Islet precursor cell (in vitro differentiated cells): ENCODE data around the gene NR1I3.
A peak's percentile ranks its signal among the peaks of the same experiment; 100 is the strongest.
"Not testable (repeated sequence)": the region's sequence is repeated elsewhere in the genome, so short reads cannot be mapped to it uniquely, and the experiment has no call there.

Experiments
- DNase-seq: peaks from one replicate; pipeline ENCODE4 v3.0.0-alpha.2; 2018

NR1I3 gene, protein sequence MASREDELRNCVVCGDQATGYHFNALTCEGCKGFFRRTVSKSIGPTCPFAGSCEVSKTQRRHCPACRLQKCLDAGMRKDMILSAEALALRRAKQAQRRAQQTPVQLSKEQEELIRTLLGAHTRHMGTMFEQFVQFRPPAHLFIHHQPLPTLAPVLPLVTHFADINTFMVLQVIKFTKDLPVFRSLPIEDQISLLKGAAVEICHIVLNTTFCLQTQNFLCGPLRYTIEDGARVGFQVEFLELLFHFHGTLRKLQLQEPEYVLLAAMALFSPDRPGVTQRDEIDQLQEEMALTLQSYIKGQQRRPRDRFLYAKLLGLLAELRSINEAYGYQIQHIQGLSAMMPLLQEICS

DNA sequence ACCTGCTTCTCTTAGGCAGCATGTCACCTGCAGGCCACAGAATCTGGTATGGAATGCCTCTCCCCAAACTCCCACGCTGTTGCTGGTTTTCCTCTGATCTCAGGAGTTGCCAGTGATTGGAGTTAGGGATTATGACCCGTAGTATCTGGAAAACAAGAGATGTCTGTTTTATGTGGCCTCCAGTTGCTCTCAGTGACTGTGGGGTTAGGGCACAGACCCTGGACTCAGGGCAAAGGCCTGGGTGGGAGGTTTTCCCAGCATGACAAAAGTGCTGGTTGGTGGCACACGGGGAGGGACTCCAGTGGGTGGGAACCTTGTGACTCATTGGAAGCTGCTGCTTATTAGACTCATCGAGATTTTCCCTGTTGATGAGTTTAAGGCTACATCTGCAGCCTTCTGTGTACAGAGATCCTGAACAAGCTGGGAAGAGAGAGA lies at the start of gene NR1I3:
NR1I3 (minus strand) TSS at position 165 of the 435 bp plus-strand sequence. CDS start 1,638 bp downstream, outside the sequence.
- DNase-seq, result no peak

DNA sequence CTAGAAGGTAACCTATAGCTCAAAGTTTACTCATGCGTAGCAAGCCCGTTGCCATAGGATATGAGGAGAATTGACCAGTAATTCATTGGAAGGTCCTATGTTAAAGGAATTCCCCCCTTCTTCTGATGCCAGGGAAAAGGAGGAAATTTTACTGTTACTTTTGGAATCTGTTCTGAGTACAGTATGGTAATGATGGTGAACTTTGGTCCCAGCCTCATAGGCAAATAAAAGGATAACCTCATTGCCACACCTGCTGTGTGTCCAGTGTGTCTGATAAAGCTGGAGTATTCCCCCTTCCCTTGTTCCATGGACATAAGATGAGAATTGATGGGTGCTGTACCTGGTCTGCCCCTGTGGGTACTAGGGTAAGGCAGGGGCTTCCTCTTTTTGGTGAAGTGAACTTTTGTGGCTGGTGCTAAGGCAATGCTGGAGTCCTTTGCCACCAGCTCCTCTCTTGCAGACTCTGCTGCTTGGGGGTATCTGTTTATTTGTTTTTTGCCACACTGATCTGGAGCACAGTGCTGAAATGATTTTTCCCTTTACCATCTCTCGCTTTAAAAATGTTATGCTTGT lies 49.6 kb upstream of the NR1I3 start:
- DNase-seq, result no peak

DNA sequence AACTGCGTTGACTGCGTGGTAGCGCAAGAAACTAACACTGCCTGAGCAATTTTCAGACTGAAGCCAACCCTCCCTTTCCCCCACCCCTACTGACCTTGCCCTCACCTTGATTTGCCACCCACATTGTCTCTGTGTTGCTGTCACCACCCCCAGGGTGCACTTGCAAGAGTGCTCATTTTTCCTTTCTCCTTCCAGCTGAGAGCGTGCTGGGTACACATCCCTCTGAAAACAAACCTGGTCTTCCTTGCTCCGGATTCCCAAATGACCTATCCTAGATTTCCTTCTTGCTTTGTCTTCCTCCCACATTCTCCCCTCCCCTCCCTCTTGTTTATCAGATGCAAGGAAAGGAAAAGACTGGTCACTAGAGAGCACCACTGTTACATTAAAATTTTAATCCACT lies 47.5 kb upstream of the NR1I3 start:
- DNase-seq, result no peak

DNA sequence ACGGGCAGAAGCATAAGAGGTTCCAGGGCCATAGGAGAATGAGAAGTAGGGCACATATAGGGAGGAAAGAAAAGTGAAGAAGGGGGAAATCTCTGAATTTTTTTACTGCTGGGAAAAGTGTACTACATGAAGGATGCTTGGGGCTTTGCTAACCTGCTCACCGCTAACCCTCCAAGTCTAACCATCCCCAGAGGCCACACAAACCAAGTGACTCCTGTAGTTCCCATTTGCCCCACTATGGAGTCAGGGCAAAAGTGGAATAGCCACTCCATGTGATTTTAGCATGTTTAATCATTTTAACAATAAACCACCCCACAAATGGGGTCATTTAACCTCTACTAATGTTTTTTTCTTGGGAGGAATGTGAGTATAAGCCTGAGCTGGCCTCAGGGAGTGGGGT lies 47.1 kb upstream of the NR1I3 start:
- no peak for DNase-seq

DNA sequence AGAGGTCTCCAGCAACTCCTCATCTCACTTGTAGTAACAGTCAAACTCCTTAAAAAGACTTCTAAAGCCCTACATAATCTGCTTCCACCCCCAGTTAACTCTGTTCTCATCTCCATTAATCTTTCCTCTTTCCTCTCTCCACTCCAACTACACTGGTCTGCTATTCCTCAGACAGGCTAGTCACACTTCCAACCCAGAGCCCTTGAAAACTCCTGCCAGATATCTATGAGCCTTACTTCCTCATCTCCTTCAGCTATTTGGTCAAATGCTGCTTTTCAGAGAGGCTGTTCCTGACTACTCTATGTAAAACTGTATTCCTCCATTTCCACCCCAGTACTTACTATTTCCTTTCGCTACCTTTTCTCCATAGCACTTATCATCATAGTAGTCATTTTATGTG lies 45.0 kb upstream of the NR1I3 start:
- DNase-seq, result no peak

- DNase-seq, result peak; percentile 73
Observed at GRCh38 chr1:161274874-161275273, 36.9 kb upstream of the NR1I3 start.

- peak; percentile 62 for DNase-seq
Observed at GRCh38 chr1:161273402-161273801, 35.4 kb upstream of the NR1I3 start.

- no peak for DNase-seq
Observed at GRCh38 chr1:161267321-161267720, 29.3 kb upstream of the NR1I3 start.

DNA sequence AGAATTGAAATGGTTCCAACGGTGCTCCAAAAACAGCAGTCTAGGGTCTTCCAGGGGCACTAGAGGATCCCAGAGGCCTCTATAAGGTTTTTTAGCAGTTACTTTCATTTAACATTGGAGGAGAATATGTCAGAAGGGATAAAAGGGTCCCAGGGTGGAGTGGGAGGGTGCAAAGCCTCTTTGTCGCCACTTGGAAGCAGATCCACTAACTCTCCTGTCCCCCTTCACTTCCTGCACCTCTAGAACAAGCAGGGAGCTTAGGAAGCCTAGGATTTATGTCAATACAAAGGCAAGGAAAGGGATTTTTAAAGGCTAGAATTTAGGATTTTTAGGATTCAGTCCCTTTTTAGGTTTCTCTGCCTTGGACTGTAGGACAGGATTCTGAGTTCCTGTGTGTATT lies 28.8 kb upstream of the NR1I3 start:
- DNase-seq, result no peak

- no peak for DNase-seq
Observed at GRCh38 chr1:161266202-161266601, 28.2 kb upstream of the NR1I3 start.

DNA sequence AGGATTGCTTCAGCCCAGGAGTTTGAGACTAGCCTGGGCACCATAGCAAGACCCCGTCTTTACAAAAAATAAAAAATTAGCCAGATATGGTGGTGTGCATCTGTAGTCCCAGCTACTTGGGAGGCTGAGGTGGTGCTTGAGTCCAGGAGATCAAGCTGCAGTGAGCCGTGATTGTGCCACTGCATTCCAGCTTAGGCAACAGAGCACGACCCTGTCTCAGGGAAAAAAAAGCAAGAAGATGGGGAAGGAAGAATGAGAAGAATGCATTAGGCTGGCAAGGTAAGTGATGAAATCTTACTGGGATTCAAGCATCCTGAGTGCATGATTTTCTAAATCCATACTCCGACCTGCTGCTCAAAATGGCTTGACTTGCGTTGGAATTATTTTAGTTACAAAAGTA lies 27.3 kb upstream of the NR1I3 start:
- DNase-seq, result peak; percentile 68

GRCh38 chr1:161261261-161262235 lies 23.5 kb upstream of the NR1I3 start:
- no peak for DNase-seq

DNA sequence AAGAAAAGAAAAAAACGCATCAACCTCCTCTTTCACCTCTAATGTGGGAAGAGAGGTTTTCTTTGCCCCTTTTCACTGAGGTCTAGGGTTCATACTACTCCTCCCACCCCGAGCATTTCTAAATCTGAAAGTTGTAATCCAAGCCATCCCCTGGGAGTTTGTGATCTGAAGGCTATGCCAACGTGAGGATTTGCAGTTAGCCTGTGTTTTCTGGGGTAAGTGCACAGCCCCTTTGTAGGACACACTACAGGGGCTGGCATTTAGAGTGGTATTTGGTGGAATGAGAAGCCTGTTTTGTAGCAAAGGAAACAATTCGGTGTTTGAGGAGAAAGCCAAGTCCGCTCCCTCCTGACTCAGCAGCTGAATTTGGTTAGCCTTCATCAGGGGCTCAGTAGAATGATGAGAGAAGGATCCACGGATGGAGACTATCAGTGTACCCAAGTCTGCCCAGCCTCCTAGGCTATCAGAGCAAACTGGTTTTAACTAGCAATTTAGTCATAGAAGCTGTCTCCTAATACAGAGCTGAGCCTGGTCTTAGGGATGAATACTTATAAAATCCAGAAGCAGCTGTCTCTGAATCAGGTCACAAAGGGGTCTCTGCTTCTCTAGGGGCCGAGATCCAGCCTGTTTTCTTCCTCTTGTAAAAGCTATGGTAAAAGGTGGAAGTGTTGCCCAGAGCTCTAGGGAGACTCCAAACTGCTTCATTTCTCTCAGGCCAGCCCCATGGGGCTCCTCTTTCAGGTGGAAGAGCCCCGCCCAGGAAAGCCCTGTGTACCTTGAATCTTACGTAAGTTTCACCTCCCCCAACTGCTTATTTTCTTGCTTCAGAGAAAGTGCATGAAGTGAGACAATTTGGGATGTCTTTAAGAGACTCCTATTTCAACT lies 22.6 kb upstream of the NR1I3 start:
- DNase-seq, result no peak

DNA sequence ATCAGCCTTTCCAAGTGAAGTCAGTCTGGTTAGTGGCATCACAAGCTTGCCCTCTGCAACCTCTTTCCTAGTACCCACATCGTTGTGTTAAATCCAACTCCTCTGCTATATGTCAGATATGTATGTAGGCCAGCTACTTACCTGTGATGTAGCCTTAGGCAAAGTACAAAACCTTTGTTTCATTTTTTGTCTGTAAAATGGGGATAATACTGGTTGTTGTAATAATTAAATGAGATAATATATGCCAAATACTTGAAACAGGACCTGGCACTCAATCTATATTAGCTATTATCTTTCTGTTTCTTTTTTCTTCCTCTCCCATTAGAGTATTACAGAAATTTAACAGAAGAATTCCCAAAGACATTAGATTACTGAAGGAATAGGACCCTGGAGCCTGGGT lies 21.8 kb upstream of the NR1I3 start:
- no peak for DNase-seq

DNA sequence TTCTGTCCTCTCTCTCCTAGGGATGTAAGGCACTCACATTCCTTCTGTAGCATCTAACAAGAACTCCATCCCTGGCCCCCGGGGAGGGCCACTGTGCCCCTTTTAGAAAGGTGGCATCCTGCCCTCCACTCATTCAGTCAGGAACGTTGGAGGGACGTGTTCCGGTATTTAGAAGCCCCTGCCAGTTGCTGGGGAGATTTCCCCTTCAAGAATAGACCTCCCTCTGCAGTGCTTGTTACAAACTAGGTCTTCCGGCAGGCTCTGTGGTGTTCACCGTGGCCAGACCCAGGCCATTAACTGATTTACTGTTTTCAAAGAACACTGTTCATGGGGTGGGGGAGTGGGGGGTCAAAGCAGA lies 21.3 kb upstream of the NR1I3 start:
- DNase-seq, result no peak

DNA sequence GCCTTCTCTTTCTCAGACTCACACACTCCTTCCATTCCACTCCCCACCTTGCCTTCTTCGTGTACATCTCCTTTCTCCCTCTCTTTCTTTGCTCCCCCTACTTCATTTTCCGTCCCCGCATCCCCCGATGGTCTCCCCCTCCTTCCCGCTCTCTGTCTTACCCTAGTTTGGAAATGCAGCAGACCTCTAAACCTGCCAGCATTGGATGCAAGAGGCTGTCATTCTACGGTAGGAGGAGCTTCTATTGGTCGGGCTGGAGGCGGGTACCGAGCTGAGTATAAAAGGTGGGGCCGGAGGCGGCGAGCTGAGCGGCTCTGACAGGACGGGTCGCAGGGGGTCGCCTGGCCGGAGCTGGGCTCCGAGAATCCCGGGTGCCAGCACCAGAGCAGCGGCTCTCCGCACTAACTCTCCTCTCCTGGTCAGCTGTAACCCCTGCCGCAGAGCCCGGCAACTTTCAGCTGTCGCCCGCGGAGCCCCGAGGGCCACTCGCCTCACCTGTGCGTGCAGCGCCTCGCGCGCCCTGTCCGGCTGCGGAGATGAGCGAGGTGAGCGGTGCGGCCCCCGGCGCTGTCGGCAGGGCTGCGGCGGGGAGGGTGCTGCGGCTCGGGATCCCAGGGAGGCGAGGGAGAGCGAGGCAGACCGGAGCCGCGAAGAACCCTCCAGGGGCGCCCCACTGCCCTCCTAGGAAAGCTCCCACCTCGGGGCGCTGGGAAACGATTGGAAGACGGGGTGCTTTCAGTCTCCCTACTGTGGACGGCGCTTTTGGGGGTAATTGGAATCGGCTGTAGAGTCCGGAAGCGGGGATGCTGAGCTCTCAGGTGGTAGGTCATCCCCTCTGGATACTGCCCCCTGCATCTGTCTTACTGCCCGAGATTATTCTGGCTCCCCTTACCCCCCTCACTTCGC lies 20.7 kb upstream of the NR1I3 start, which contains the start of gene PCP4L1:
PCP4L1 (plus strand) TSS at position 307 of the 906 bp plus-strand sequence; CDS start at position 537, 230 bp downstream.
- DNase-seq, result peak; percentile 76

GRCh38 chr1:161257109-161257508 lies 19.1 kb upstream of the NR1I3 start:
- not testable (repeated sequence) for DNase-seq

DNA sequence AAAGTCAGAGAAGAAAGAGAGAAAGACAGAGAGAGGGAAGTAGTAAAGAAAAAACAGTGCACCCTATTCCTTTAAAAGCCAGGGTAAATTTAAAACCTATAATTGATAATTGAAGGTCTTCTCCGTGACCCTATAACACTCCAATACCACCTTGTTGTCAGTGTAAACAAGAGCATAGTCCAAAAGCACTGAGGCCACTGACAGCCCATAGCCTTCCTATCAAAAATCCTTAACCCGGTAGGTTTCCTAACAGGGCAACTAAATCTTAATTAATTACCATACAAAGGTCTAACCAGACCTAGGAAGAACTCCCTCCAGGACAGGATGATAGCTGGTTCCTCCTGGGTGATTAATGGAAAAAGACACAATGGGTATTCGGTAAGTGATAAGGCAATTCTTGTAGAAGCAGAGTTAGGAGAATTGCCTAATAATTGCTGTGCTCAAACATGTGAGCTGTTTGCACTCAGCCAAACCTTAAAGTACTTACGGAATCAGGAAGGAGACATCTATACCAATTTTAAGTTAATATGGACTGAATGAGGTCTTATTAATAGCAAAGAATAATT lies 18.0 kb upstream of the NR1I3 start:
- not testable (repeated sequence) for DNase-seq

DNA sequence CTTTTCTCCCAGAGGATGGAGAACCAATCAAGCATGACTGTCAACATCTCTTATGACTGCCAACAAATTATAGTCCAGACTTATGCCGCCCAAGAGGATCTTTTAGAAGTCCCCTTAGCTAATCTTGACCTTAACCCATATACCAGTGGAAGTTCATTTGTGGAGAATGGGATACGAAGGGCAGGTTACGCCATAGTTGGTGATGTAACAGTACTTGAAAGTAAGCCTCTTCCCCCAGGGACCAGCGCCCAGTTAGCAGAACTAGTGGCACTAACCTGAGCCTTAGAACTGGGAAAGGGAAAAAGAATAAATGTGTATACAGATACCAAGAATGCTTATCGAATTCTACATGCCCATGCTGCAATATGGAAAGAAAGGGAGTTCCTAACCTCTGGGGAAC lies 17.3 kb upstream of the NR1I3 start:
- DNase-seq, result not testable (repeated sequence)

- DNase-seq, result no peak
Observed at GRCh38 chr1:161251579-161251978, 13.6 kb upstream of the NR1I3 start.

DNA sequence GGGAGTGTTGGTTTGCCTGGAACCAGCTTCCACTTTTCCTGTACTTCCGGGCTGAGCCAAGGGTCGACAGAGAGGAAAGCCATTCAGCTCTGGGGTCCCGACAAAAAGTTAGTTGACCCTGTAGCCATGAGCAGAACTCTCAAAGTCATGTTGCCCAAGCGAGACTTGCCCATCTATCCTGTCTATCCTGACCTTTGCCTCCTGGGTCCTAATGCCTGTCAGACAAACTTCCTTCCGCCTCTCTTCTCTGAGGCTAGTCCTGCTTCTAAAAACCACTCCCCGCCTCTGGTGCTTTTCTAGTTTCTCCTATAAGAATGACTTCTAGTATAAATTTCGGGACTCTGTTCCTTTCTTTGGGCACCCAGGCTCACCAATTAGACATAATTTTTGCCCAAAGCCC lies 12.8 kb upstream of the NR1I3 start:
- DNase-seq, result no peak
